NCI-H82 treated with DMSO at 0.1 percent for 48 hours (cell line): ENCODE results near the gene ADGRL3.
"Not testable (repeated sequence)": the region's sequence is repeated elsewhere in the genome, so short reads cannot be mapped to it uniquely, and the experiment has no call there.

Experiments used
- DNase-seq: peaks from one replicate; lab custom pipeline; 2025; ENCODE audit not compliant: unreplicated experiment; lab: John Stamatoyannopoulos, UW

The ADGRL3 gene

DNA sequence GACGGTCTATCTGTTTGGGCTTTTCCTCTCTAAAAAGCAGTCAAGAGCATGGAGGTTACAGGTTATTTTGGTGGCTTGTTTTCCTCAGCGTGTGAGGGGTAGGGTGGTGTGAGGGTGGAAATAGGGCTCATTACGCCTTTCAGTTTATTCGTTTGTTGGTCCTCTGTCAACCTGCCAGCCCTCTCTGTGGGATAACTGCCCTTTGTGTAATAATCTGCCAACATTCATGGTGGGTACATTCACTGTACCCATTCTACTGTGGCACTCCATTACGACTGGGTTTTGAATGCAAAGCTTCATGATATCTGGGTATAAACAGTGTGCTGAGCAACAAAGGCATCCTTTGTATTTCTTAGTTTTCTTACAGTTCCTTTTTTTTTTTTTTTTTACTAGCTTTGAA is 136.4 kb downstream of the ADGRL3 start:
- DNase-seq, result no peak

DNA sequence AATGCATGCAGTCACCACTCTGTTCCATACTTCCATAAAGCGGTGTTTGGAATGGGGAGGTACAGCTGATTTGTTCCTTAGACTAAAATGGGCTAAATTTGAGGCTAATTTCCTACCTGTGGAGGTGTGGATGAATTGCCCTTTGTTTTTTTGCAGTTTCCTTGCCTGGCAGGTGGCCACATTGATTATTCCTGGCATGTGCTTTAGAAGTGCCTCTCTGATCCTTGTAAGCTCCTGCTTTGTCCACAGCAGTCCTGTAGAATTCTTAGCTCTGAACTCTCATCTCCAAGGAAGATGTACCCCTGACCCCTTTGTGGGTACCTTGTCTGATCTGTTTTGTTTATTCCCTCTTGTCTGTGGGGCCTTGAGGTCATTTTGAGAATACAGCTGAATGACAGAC is 136.8 kb downstream of the ADGRL3 start:
- DNase-seq, result no peak

DNA sequence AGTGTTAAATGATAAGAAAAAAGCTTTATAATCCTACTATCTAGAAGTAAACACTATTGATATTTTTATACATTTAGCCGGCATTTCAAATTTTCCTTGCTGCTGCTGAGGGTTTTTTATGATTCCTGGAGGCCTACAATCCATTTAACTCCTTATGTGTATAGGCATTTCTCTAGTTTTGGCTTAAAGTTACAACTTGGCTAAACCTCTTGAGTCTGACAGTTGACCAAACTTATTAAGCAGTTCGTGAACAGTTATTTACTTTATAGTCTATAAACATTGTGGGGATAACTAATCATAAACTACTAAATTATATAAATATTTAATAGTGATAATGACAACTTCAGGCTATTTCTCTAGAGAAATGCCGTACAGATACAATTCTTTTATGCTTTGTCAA is 141.9 kb downstream of the ADGRL3 start:
- DNase-seq, result no peak

DNA sequence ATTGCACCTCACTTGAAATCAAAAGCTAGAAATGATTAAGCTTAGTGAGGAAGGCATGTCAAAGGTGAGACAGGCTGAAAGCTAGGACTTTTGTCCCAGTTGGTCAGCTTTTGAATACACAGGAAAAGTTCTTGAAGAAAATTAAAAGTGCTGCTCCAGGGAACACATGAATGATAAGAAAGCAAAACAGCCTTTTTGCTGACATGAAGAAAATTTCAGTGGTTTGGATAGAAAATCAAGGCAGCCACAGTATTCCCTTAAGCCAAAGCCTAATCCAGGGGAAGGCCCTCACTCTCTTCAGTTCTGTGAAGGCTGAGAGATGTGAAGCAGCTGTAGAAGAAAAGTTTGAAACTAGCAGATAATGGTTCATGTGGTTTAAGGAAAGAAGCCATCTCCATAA is 150.8 kb downstream of the ADGRL3 start:
- DNase-seq, result no peak

DNA sequence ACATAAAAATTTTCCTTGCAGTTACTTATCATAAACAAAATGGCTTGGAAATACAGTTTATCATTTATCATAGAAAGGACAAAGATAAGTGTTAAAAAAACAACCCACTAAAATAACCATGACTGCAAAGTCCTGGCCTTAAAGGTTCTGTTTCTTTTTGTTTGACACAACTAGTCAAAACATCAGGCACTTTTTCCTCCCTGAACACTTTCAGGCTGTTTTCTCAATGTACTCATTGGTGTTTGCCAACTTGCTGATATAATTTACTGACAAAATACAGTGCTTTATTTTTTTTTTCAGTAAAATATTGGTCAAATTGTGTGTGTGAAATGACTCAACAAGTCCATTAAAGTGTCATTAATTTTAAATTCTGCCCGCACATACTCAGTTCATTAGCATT is 156.6 kb downstream of the ADGRL3 start:
- no peak for DNase-seq

DNA sequence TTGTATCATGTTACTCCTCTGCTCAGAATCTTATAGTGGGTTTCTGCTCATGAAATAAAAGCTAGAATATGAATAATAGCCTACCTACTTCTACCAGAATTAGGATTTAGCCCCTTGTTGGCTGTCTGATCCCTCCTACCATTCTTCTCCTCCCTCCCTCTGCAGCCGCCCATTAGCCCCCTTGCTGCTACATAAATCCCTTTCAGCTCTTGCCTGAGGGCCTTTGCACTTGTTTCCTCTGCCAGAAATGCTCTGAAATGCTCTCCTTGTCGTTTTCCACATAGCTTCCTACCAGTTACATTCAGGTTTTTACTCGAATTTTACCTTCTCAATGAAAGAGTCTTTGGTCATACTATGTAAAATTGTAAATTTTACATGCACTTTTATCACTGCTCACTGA is 159.2 kb downstream of the ADGRL3 start:
- no peak for DNase-seq

DNA sequence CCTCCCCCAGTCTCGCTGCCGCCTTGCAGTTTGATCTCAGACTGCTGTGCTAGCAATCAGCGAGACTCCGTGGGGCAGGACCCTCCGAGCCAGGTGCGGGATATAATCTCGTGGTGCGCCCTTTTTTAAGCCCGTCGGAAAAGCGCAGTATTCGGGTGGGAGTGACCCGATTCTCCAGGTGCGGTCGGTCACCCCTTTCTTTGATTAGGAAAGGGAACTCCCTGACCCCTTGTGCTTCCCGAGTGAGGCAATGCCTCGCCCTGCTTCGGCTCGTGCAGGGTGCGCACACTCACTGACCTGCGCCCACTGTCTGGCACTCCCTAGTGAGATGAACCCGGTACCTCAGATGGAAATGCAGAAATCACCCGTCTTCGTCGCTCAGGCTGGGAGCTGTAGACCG is 172.7 kb downstream of the ADGRL3 start:
- not testable (repeated sequence) for DNase-seq

DNA sequence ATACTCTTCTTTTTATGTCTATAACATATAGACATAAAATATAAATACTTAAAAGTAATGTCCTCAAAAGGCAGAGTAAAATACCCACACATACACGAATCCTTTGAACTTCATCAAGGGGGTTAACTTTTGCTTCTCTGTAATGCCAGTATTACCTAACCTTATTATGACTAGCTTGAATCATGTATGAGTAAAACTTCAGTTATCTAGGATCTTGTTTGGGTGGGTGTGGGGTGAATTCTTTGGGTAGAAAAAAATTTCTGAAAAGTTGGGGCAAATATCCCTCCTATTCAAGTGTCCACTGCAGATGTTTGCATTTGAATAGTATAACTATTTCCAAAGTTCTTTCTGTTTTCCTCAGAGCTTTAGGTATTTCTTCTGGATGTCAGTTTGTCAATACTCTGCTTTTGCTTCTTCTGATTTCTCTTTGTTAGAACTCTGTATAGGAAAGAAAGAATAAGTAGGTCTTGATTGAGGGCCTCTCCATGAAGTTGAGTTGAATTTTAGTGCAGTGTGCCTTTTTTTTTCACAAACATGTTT is 173.8 kb downstream of the ADGRL3 start:
- no peak for DNase-seq

DNA sequence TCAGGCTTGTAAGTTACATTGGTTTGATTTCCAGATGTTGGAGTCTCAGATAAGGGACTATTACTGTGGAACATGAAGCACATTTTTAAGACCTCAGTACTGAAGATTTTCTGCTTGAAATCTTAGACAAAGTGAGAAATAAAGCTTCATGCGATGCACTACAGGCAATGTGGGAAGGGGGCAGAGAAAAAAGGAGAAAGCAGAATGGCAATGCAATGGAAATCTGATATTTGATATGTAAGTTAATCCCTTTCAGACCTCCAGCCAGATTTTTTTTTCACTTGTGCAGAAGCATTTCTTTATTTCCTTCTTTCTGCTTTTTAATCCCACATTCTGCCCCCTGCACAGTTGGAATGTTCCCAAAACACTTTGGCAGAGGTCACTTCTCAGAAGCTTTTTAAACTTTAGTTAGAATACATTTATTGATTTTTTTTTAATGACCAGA is 174.3 kb downstream of the ADGRL3 start:
- no peak for DNase-seq

DNA sequence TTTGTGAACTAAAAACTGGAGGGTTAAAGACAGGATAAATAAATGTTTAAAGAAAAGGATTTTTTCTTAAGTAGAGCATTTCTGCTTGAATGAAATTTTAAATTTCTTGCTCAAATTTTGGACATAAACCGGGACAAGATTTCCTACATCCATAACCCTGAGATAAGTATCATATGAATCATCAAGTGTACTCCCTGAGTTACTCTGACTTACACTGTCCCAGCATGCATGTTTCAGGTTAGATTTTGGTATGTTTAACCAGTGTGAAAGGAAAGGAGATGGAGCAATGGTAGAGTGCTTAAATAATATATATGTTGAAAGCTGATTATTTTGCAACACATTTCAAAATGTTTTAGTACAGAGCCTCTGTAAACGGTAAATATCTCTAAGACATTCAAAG is 175.2 kb downstream of the ADGRL3 start:
- DNase-seq, result no peak

DNA sequence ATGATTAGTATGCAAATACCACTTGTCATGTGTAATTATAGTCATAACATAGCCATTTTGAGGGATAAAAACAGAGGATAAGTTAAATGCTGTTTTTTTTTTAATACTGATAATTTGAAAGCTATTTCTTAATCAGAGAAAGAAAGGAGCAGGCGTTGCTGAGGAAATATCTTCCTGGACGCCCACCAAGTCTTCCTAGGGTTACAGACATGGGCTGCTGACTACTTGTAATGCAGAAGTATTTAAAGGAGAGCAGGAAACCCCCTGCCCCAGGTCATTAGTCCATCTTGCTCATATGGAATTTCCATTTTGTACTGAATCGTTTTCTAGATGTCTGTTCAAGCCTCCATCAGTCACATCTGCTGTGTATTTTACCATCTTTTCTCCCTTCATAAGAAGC is 176.2 kb downstream of the ADGRL3 start:
- no peak for DNase-seq

DNA sequence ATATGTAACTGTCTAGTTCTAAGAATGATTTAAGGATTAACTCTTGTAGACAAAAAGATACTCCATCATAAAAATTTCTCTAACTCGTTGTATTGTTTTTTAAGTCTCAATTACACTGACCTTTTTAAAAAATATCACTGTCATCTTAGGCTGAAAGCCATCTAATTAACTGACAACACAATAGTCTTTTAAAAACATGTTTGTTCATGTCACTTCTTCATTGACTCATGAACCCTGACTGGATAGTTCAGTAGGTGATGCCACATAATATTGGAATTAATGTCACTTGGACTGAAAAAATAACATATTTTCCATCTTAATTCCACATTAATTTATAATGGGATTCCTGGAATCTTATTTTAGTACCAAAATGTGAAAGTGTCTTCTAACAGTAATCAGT is 179.3 kb downstream of the ADGRL3 start:
- no peak for DNase-seq

DNA sequence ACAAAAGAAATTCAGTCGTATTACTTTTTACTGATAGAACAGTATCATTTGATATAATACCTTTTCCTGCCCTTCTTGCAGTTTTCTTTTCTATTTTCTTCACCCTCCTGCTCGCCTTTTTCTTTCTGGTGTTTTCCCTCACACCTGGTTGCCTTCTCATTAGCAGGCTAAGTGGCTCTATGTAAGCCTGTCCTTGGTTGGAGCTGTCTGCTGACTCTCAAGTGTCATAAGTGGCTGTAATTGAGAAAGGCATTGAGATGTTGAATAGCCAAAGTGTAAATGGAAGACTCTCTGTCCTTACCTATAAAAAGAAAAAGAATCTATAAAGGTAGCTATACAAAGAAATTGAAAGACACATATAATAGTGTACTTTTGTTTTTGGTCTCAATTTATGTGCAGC is 180.7 kb downstream of the ADGRL3 start:
- no peak for DNase-seq

DNA sequence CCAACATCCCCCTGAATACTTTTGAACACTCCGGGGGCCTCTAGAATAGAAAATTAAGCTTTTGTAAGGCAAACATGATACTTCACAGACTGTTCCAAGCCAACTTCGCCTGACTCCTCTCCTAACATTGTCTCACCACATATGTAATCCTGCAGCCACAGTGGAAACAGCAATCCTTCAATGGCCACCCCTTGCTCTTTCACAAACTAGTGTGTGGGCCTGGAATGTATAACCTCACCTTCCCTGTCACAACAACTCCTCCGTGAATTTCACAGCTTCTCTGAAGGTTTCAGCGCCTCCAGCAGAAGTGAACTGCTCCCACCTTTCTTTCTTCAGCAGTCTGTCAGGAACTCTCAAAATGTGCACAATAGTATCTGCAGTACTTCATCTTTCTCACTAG is 185.1 kb downstream of the ADGRL3 start:
- DNase-seq, result no peak

DNA sequence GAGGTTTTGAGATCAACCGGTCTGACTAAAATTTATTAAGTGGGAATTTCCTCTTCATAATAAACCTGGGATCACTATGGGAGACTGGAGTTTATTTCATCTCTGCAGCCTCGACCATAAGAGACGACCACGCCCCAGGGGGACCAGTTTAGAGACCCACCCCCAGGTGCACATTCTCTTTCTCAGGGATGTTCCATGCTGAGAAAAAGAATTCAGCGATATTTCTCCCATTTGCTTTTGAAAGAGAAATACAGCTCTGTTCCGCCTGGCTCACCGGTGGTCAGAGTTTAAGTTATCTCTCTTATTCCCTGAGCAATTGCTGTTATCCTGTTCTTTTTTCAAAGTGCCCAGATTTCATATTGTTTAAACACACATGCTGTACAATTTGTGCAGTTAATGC is 187.2 kb downstream of the ADGRL3 start:
- not testable (repeated sequence) for DNase-seq

DNA sequence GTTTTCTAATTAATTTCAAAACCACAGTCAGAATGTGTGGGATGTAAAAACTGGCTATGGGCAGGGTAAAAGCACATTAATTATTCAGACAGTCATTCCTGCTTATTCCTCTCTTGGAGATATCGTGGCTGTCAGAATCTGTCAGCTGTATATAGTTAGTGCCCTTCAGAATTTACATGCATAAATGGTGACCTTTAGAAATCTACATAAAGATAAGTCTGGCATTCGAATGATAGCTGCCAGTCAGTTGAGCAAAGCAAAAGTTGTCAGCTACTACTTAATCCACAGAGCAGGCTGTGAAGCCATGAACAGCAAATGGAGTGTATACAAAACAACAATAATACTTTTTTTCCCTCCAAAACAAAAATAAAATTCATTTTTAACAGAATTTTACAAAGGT is 189.5 kb downstream of the ADGRL3 start:
- DNase-seq, result no peak

DNA sequence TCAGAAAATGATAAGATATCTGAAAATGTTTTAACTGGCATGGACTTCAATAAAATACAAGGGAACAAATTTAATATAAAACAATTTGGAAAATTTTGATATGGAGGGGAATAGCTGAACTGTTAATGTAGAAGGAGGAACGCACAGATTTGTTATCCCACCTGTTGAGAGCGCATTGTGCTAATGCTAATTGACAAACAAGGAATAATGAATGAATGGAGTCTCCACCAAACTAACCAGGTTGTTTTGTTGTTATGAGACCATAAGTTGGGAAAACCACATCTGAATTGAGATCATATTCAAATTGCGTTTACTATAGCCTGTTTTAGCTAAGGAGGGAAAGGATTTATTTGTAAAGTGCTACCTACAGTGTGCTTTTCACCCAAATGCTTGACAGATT is 195.6 kb downstream of the ADGRL3 start:
- no peak for DNase-seq

DNA sequence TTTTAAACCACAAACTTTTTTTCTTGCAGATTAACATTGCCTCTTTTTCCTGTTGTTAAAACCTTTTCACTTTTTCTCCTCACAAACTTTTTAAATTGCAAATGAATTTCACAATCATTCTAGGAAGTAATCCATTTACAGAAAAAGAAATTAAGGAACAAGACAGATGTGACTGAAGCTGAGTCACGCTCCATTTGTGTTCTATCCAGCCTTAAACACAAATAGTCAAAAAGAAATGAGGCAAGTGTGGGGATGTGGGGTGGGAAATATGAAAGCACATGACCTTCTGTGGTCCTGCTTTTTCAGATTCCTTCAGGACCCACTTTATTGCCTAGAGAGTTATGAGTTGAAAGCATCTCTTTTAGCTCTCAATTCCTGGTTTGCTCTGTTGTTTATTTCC is 197.0 kb downstream of the ADGRL3 start:
- no peak for DNase-seq

DNA sequence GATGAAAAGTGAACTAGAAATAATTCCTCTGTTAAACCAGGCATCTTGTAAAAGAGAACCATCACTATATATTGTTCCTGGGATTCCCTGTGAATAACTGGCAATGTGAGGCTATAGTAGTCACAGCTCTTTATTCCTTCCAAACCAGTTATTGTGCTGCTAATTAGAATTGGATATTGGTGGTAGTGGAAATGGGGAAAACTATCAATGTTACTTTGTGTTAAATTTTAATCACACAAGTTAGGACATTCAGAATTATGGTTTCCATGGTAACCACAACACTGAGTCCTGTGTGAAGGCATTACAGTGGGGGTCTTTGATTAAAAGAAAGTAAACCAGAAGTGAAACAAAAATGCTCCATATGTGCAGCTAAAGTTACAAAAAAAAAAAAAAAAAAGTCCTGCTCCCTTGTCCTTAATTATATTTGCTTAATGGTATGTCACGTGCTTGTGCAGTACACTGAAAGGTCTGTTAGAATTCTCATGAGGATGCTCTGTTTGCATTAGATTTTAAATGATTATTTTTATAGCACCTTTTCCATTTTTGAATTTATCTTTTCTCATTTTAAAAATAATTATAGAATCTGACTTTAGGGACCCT is 200.4 kb downstream of the ADGRL3 start:
- no peak for DNase-seq

DNA sequence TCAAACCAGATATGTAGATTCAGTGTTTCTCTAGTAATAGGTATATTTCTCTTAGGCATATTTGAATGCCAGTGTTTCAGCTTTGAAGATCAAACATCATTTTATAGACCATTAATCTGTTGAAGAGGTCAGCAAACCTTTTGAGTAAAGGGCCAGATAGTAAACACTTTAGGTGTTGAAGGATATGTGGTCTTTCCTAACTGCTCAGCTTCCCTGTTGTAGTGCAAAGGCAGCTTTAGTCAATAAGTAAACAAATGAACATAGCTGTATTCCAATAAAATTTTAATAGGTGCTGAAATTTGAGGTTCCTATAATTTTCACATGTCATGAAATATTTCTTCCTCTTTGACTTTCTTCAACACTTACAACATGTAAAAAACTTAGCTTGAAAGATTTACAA is 201.6 kb downstream of the ADGRL3 start:
- DNase-seq, result no peak

DNA sequence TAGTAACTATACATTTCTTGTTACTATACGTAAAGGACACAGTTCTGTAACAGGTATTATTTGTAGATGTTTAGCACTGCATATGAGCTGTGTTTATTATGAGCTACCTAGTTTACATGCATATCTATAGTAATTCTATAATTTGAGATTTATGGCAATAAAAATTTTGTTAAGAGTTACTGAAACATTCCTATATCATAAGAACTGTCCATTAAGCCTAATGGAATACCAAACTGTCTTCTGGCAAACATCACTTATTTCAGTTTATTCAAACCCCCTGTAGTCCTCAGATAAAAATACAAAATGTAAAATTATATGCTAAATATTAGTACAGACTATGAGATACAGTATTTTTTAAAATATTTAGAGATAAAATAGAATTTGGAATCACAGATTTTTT is 205.2 kb downstream of the ADGRL3 start:
- DNase-seq, result no peak

DNA sequence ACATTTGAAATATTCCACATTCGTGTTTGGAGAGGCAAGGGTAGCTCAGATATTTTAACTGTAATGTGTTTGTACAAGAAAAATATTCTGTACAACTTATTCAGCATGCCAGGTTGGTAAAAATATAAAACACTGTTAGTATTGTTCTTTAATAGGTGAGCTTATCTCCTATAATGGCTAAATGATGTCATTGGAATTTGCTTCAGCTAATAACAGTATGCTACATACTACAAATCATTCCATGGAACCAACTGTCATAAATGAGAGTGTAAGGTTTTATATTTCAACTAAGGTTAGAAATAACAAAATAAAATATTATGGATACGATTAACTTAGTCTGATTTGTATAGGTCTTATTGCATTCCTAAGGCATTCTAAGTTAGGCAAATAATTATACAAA is 206.6 kb downstream of the ADGRL3 start:
- no peak for DNase-seq
